Islet of Langerhans (tissue), 1 donor: ENCODE measurements around the gene BLVRB.
"Not testable (repeated sequence)": the region's sequence is repeated elsewhere in the genome, so short reads cannot be mapped to it uniquely, and the experiment has no call there.

ENCODE experiments used
- FAIRE-seq: peaks from one replicate; lab custom pipeline; 2011; peaks lifted over from hg19 to GRCh38; lab: Jason Lieb, UNC

The BLVRB gene

GRCh38 chr19:40465557-40466218 lies at the start of gene BLVRB:
TSS of gene BLVRB (minus strand) at chr19:40465745. CDS start at chr19:40465688, 57 bp downstream.
- no peak for FAIRE-seq

- FAIRE-seq, result no peak
Observed at GRCh38 chr19:40513741-40514315, 48.3 kb upstream of the BLVRB start.

- FAIRE-seq, result no peak
Observed at GRCh38 chr19:40513345-40513678, 47.8 kb upstream of the BLVRB start.

GRCh38 chr19:40512473-40513344 lies 47.2 kb upstream of the BLVRB start:
- FAIRE-seq, result no peak

GRCh38 chr19:40512110-40512472 lies 46.5 kb upstream of the BLVRB start:
- FAIRE-seq, result no peak

- no peak for FAIRE-seq
Observed at GRCh38 chr19:40511487-40511886, 45.9 kb upstream of the BLVRB start.

GRCh38 chr19:40510526-40511115 lies 45.1 kb upstream of the BLVRB start:
- no peak for FAIRE-seq

GRCh38 chr19:40508739-40509260 lies 43.3 kb upstream of the BLVRB start:
- no peak for FAIRE-seq

- no peak for FAIRE-seq
Observed at GRCh38 chr19:40507892-40508291, 42.3 kb upstream of the BLVRB start.

GRCh38 chr19:40506099-40506498 lies 40.6 kb upstream of the BLVRB start:
- FAIRE-seq, result no peak

GRCh38 chr19:40503320-40503695 lies 37.8 kb upstream of the BLVRB start:
- no peak for FAIRE-seq

GRCh38 chr19:40502647-40503319 lies 37.2 kb upstream of the BLVRB start:
- peak; percentile 58 for FAIRE-seq

GRCh38 chr19:40502081-40502480 lies 36.5 kb upstream of the BLVRB start:
- FAIRE-seq, result no peak

GRCh38 chr19:40501599-40501998 lies 36.1 kb upstream of the BLVRB start:
- FAIRE-seq, result no peak

GRCh38 chr19:40500678-40501530 lies 35.4 kb upstream of the BLVRB start:
- not testable (repeated sequence) for FAIRE-seq

- FAIRE-seq, result no peak
Observed at GRCh38 chr19:40499320-40499719, 33.8 kb upstream of the BLVRB start.

- no peak for FAIRE-seq
Observed at GRCh38 chr19:40497214-40497613, 31.7 kb upstream of the BLVRB start.

- FAIRE-seq, result no peak
Observed at GRCh38 chr19:40494191-40494838, 28.8 kb upstream of the BLVRB start.

GRCh38 chr19:40493778-40494177 lies 28.2 kb upstream of the BLVRB start:
- no peak for FAIRE-seq

- FAIRE-seq, result no peak
Observed at GRCh38 chr19:40492274-40492673, 26.7 kb upstream of the BLVRB start.

- no peak for FAIRE-seq
Observed at GRCh38 chr19:40489882-40490230, 24.3 kb upstream of the BLVRB start.
